MV-4-11 (cell line): ENCODE measurements around the gene HK2.

Experiments used
- DNase-seq: peaks from one replicate; lab custom pipeline; 2025; lab: John Stamatoyannopoulos, UW

The HK2 gene

DNA sequence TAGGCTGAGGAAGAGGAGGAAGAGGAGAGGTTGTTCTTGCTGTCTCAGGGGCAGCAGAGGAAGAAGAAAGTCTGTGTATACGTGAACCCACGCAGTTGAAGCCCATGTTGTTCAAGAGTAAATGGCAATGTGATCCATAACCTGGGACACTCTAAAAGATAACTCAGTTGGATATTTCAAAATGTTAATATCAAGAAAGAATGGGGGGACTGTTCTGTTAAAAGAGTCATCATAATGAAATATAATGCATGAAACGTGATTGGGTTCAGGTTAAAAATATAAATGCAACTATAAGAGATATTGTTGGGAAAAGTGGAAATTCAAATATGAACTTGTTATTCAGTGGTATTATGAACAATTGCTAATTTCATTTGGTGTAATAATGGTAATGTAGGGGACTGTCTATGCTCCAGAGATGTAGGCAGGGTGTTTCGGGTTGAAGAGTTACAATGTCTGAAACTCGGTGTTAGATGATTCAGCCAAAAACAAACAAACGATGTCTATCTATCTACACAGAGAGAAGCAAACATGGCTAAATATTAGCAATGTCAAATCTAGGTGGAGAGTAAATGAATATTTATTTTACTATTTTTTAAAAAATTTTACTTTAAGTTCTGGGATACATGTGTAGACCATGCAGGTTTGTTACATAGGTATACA lies 103.4 kb downstream of the HK2 start:
- DNase-seq = no peak

DNA sequence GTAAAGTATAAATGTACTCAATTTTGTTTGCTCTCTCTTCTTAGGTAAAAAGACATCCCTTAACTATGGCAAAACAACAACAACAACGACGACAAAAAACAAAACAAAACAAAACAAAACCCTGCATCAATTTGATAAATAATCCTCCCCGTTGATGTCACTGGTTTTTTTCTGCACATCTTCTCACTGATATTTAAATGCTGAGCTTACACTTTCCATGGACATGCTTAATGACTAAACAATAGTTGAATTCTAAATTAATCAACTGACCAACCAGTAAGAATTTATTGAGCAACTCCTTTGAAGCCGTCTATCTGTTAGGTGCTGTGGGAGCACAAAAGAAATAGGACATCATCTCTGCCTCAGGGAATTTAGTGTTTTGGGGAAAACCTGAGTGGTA lies 104.3 kb downstream of the HK2 start:
- no peak for DNase-seq

DNA sequence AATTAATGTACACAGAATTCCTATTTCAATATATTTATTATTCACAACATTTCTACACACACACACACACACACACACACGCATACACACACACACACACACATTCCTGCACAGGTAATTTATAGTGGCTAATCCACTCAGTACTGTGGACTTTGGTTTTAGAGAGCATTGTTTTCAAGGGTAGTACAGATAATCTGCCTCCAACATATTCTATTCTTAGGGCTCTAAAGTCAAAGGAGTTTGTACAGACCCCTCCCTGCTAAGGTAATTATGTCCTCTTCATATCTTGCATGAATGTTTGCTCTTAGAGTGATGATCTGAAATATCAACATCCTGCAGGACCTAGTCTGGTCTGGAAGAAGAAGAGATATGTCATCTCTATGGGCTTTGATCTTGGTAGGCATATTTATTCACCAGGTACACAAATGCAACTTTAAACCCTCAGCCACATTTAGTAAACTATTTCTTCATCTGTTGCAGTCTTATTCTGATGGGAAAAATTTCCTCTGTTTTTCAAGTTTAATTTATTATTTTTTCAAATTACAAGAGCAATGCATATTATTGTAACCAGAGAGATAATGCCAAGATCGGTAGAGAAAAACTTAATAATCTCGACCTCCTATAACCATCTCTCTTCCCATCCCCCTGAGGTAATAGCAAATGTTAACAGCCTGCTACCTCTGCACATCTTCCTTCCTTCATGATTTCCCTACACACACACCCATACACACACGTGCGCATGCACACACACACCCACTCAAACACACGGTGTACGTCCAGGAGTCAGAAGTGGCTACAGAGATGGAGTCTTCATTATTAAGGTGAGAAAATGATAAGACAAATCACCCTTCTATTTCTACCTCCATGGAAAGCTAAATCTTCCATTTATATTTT lies 106.2 kb downstream of the HK2 start:
- DNase-seq = no peak

DNA sequence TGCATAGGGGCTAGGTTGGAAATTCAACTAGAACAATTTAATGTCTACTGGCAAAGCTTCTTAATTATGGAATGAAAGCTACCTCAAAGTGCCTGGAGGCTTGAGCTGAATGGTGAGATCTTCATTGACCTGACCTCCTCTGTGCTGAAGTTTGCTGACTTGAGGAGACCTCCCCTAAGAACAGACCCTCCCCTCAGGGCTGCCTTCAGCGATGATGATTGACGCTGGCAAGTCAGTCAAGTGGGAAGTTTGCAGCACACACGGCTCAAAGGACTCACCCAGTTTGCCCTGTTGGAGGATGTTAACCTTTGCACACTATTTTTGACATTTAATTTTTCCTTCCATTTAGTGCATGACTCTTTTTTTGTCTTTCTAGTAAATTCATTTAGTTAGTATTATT lies 107.4 kb downstream of the HK2 start:
- DNase-seq = no peak

DNA sequence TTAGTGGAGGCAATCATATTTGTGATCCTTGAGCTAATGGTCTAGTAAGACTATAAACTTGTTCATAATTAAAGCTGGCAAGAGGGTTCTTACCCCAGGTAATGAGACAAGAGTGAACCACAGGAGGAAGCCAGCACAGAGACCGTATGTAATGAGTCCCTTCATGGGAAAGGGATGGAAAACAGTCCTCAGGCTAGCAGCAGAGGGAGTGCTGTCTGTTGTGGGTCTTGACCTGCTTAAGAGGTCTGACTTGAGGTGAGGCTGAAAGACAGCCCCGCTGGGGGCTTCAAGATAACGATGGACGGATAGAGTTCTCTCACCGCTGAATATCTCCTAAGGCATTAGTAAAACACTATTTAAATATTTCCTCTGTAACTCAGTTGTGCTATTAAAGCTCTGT lies 108.3 kb downstream of the HK2 start:
- DNase-seq = no peak
